NCI-H345 treated with DMSO at 0.1 percent for 48 hours (cell line): Measurements from ENCODE around the gene USP5.

Experiments used
- DNase-seq: peaks from one replicate; lab custom pipeline; 2025; ENCODE audit not compliant: unreplicated experiment; lab: John Stamatoyannopoulos, UW

USP5 gene

DNA sequence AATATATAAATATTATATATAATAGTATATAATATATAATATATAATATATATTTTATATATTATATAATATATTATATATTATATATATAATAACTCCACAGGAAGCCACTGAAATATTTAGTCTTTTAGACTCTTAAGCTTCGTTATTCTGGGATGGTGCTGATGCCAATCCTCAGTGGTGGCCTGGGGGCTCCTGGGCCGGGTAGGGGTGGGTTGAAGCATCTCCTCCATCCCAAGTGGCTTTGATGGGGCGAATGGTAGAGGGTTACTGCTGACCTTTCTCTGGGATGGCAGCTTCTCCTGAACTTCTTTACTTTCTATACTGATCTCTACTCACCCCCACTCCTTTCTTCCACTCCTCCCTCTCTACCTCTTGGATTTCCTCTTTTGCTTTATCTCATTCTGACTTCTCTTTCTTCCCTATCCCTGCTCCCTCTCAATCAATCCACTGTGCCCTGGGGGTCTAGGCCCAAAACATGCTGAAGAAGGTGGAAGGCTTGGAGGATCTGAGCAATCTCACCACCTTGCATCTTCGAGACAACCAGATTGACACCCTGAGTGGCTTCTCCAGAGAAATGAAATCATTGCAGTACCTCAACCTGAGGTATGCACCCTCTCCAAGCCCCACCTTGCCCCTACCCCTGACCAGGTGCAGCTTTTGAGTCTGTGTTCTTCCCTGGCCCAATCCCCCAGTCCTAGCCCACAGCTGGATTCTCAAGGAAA is 57.6 kb downstream of the USP5 start:
- DNase-seq = no peak

DNA sequence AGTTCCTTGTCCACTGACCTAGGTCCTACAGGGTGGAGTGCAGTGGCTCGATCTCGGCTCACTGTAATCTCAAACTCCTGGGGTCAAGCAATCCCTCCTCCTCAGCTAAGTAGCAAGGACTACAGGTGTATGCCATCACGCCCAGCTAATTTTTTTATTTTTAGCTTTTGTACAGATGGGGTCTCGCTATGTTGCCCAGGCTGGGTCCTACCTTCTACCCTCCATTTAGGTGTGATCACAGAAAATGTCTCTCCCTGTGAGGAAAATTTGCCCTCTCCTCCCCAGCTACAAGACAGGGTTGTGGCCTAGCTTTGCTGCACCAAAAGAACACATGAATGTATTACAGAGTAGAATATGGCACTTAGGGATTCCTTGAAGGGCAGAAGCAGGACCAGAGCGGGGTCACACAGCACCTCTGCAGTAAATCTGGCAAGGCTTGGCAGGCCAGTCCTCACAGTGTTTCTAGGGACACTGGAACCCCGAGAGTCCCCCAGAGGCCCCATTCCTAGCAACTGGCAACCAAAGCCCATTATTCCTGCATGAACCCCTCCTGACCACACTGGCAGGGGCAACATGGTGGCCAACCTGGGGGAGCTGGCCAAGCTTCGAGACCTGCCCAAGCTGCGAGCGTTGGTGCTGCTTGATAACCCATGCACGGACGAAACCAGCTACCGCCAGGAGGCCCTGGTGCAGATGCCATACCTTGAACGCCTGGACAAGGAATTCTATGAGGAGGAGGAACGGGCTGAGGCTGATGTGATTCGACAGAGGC is 60.4 kb downstream of the USP5 start:
- DNase-seq = no peak

DNA sequence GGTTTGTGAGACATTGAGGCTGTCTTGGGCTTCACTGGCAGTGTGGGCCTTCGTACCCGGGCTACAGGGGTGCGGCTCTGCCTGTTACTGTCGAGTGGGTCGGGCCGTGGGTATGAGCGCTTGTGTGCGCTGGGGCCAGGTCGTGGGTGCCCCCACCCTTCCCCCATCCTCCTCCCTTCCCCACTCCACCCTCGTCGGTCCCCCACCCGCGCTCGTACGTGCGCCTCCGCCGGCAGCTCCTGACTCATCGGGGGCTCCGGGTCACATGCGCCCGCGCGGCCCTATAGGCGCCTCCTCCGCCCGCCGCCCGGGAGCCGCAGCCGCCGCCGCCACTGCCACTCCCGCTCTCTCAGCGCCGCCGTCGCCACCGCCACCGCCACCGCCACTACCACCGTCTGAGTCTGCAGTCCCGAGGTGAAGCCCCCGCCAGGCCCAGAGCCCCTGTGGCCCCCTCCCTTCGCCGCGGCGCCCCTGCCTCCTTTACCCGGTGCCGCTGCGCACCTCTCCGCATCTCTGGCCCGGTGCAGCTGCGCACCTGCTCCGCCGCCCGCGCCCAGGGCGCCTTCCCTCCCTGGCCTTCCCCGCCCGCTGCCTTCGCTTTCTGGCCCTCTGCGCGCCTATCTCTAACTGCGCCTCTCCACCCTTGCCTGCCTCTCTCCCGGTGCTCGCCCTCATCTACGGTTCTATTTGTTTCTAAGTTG is 62.4 kb downstream of the USP5 start, which contains the start of gene ENO2:
TSS of gene ENO2 (plus strand) at position 335 of the 701 bp plus-strand sequence. CDS start 1,253 bp downstream, outside the sequence.
- DNase-seq = peak; percentile 51

DNA sequence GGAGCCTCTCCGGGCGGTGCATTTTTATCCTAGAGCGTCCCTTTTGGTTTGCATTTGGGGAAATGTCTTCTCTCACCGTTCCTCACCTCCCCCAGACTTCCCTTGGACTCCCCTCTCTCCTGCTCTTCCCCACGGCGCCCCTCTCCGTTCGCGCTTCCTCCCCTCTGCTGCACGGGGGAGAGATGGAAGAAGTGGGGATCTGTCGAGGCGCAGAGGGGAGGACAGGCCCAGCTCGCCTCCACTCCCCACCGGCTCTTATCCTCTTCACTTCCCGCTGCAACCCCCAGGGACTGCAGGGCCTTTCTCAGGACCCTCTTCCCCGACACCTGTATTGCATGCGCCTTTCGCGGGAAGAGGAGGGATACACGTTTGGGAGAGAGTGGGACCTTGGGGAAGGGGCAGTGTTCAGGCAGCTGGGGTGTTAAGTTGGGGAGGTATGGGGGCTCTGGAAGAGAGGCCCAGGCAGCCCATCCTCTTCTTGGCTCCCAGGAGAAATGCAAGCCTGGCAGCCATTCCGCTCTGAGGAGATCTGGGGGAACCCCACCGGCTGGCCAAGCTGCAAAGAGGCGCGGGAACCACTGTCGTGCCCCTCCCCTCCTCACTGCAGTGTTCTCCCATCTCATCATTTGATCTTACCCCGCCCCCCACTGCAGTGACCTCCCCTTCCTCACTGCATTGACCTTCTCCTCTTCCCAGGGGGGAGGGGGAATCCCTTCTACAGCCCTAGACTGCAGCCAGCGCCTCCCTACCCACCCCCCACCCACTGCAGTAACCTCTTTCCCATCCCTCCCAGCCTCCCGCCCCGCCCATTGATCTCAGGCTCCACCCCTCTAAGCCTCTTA is 63.2 kb downstream of the USP5 start:
- peak; percentile 25 for DNase-seq

DNA sequence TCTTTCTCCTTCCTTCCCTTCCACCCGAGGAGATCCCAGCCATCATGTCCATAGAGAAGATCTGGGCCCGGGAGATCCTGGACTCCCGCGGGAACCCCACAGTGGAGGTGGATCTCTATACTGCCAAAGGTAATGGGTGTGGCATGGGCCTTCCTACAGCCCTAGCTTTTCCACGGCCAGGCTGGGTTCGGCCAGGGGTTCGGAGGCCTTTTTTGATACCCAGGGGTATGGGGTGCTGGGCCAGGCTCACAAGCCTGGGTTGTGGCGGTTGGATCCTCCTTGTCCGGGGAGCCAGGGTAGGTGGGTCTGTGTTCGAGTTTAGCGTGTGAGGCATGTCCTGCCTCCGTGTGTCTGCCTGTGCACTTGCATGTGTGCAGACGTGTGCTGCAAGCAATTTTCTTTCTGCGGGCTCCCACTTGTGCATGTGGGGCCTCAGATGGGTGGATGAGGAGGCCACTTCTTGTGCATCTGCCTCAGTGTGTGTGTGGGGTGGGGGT is 63.9 kb downstream of the USP5 start:
- DNase-seq = no peak
